ENCODE measurements around the gene ESRP2.

The ESRP2 gene

GRCh38 chr16:68272507-68273209 is 36.7 kb upstream of the ESRP2 start:
- H3K4me1 Mint-ChIP-seq: peaks cover 44% of the 10 kb centered on the region
- no peaks in the 10 kb centered on the region for H3K9me3 Mint-ChIP-seq
- no peaks in the 10 kb centered on the region for H3K27me3 Mint-ChIP-seq
- H3K27ac Mint-ChIP-seq: peak overlapping the region; percentile 42
- DNase-seq (ENCODE audit: low spot score in 2 of 2): no peak
- peak overlapping the region; percentile 66 for H3K4me3 Mint-ChIP-seq
- ATAC-seq (ENCODE audit: low read depth): peak; percentile 54
- H3K36me3 Mint-ChIP-seq: peaks cover 12% of the 10 kb centered on the region

- Mint-ChIP-seq H3K9me3 (no peaks in the 10 kb centered on the region), H3K27ac (peak overlapping the region; percentile 88), H3K27me3 (no peaks in the 10 kb centered on the region), H3K4me3 (no peak overlapping the region), H3K4me1 (peaks cover 45% of the 10 kb centered on the region), H3K36me3 (peaks cover 11% of the 10 kb centered on the region)
- DNase-seq (ENCODE audit: low spot score in 2 of 2): no peak
- no peak for ATAC-seq (ENCODE audit: low read depth)
Observed at GRCh38 chr16:68270353-68270752, 34.4 kb upstream of the ESRP2 start.

GRCh38 chr16:68269793-68270192 is 33.9 kb upstream of the ESRP2 start:
- Mint-ChIP-seq H3K27ac (peak overlapping the region; percentile 88), H3K4me1 (peaks cover 48% of the 10 kb centered on the region), H3K27me3 (no peaks in the 10 kb centered on the region), H3K4me3 (no peak overlapping the region), H3K36me3 (peaks cover 11% of the 10 kb centered on the region), H3K9me3 (no peaks in the 10 kb centered on the region)
- ATAC-seq (ENCODE audit: low read depth) (no peak), DNase-seq (ENCODE audit: low spot score in 2 of 2) (no peak)

GRCh38 chr16:68267612-68268405 is 31.9 kb upstream of the ESRP2 start:
- H3K4me1 Mint-ChIP-seq: peaks cover 42% of the 10 kb centered on the region
- no peak overlapping the region for H3K4me3 Mint-ChIP-seq
- H3K27me3 Mint-ChIP-seq: no peaks in the 10 kb centered on the region
- H3K36me3 Mint-ChIP-seq: peaks cover 7% of the 10 kb centered on the region
- ATAC-seq (ENCODE audit: low read depth) (no peak), DNase-seq (ENCODE audit: low spot score in 2 of 2) (no peak)
- no peaks in the 10 kb centered on the region for H3K9me3 Mint-ChIP-seq
- no peak overlapping the region for H3K27ac Mint-ChIP-seq

- H3K27ac Mint-ChIP-seq: peak overlapping the region; percentile 91
- H3K36me3 Mint-ChIP-seq: peaks cover 7% of the 10 kb centered on the region
- H3K4me3 Mint-ChIP-seq: peak overlapping the region; percentile 83
- peak; percentile 13 for ATAC-seq (ENCODE audit: low read depth)
- H3K4me1 Mint-ChIP-seq: peaks cover 43% of the 10 kb centered on the region
- DNase-seq (ENCODE audit: low spot score in 2 of 2): no peak
- H3K9me3 Mint-ChIP-seq: no peaks in the 10 kb centered on the region
- no peaks in the 10 kb centered on the region for H3K27me3 Mint-ChIP-seq
Observed at GRCh38 chr16:68265078-68265920, 29.4 kb upstream of the ESRP2 start.

- H3K27me3 Mint-ChIP-seq: no peaks in the 10 kb centered on the region
- peak; percentile 74 for ATAC-seq (ENCODE audit: low read depth)
- DNase-seq (ENCODE audit: low spot score in 2 of 2): peak; percentile 75 to 84
- peak within 1 kb of the TSS; percentile 91 for H3K27ac Mint-ChIP-seq
- H3K4me3 Mint-ChIP-seq: peak within 1 kb of the TSS; percentile 83
- H3K4me1 Mint-ChIP-seq: peaks cover 42% of the 10 kb centered on the region
- no peaks in the 10 kb centered on the region for H3K9me3 Mint-ChIP-seq
- H3K36me3 Mint-ChIP-seq: peaks cover 7% of the 10 kb centered on the region
Observed at GRCh38 chr16:68264128-68265077, 28.5 kb upstream of the ESRP2 start, which contains the start of gene SLC7A6. Gene SLC7A6 (plus strand): TSS chr16:68264526. CDS start chr16:68274727, 10,201 bp downstream.

- Mint-ChIP-seq H3K36me3 (peaks cover 3% of the 10 kb centered on the region), H3K9me3 (no peaks in the 10 kb centered on the region), H3K27me3 (no peaks in the 10 kb centered on the region), H3K4me1 (peaks cover 37% of the 10 kb centered on the region), H3K27ac (peak overlapping the region; percentile 91), H3K4me3 (peak overlapping the region; percentile 83)
- DNase-seq (ENCODE audit: low spot score in 2 of 2) (no peak), ATAC-seq (ENCODE audit: low read depth) (peak; percentile 0)
Observed at GRCh38 chr16:68263559-68264127, 27.7 kb upstream of the ESRP2 start.

GRCh38 chr16:68259007-68259825 is 23.3 kb upstream of the ESRP2 start:
- H3K4me1 Mint-ChIP-seq: peaks cover 28% of the 10 kb centered on the region
- no peaks in the 10 kb centered on the region for H3K9me3 Mint-ChIP-seq
- no peaks in the 10 kb centered on the region for H3K27me3 Mint-ChIP-seq
- no peak overlapping the region for H3K27ac Mint-ChIP-seq
- no peak overlapping the region for H3K4me3 Mint-ChIP-seq
- H3K36me3 Mint-ChIP-seq: peaks cover 3% of the 10 kb centered on the region
- DNase-seq (ENCODE audit: low spot score in 2 of 2): no peak
- no peak for ATAC-seq (ENCODE audit: low read depth)

- no peaks in the 10 kb centered on the region for H3K27me3 Mint-ChIP-seq
- peaks cover 20% of the 10 kb centered on the region for H3K4me1 Mint-ChIP-seq
- DNase-seq (ENCODE audit: low spot score in 2 of 2): no peak
- no peak overlapping the region for H3K4me3 Mint-ChIP-seq
- peak overlapping the region; percentile 82 for H3K27ac Mint-ChIP-seq
- H3K36me3 Mint-ChIP-seq: peaks cover 3% of the 10 kb centered on the region
- H3K9me3 Mint-ChIP-seq: no peaks in the 10 kb centered on the region
- ATAC-seq (ENCODE audit: low read depth): no peak
Observed at GRCh38 chr16:68257906-68258800, 22.2 kb upstream of the ESRP2 start.

- H3K4me3 Mint-ChIP-seq: no peak overlapping the region
- H3K36me3 Mint-ChIP-seq: peaks cover 5% of the 10 kb centered on the region
- peak overlapping the region; percentile 82 for H3K27ac Mint-ChIP-seq
- DNase-seq (ENCODE audit: low spot score in 2 of 2) (peak; percentile 46 to 61), ATAC-seq (ENCODE audit: low read depth) (peak; percentile 95)
- H3K4me1 Mint-ChIP-seq: peaks cover 18% of the 10 kb centered on the region
- no peaks in the 10 kb centered on the region for H3K9me3 Mint-ChIP-seq
- no peaks in the 10 kb centered on the region for H3K27me3 Mint-ChIP-seq
Observed at GRCh38 chr16:68257251-68257905, 21.5 kb upstream of the ESRP2 start.

GRCh38 chr16:68255712-68256111 is 19.8 kb upstream of the ESRP2 start:
- H3K27ac Mint-ChIP-seq: no peak overlapping the region
- ATAC-seq (ENCODE audit: low read depth) (no peak), DNase-seq (ENCODE audit: low spot score in 2 of 2) (no peak)
- H3K4me3 Mint-ChIP-seq: no peak overlapping the region
- H3K9me3 Mint-ChIP-seq: no peaks in the 10 kb centered on the region
- no peaks in the 10 kb centered on the region for H3K27me3 Mint-ChIP-seq
- peaks cover 10% of the 10 kb centered on the region for H3K36me3 Mint-ChIP-seq
- peaks cover 14% of the 10 kb centered on the region for H3K4me1 Mint-ChIP-seq
